ENCODE results near the gene OR51M1. TPM values are rescaled to one million over a fixed set of nuclear protein-coding genes. Genes with fewer than 3 reads are reported as not detected.

Gene OR51M1
- polyA plus RNA-seq, 3 donors: not detected

DNA sequence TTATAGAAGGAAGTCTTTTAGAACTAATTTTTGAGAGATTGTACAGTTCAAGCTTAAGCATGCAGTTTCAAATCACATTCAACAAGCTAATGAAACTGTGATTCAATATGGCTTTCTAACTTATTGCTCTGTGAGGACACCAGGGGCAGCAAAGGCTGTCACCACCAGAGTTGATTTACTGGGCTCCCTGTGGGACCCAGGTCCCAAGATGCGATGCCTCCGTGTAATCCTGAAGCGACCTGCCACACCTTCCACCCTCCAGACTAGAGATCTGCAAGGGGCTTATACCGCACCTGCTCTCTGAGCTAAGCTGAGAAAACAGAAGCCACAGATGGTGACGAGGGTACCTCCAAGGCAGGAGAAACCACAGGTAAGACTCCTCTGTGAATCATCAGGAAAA is 37.4 kb downstream of the OR51M1 start:
- Histone ChIP-seq H3K4me3 (replicated peaks in 1 of 3; ENCODE audit: low read depth in 2 of 3, low read length in 3 of 3) (no peak overlapping the region), H3K4me1 (ENCODE audit: control insufficient read depth in 1 of 2, insufficient read depth in 2 of 2, low read length in 2 of 2) (no peaks in the 10 kb centered on the region), H3K79me2 (ENCODE audit: insufficient read depth, low read length) (no peaks in the 10 kb centered on the region), H3K36me3 (replicated peaks in 1 of 2; ENCODE audit: control insufficient read depth in 1 of 2, insufficient read depth in 2 of 2, low read length in 2 of 2) (no peaks in the 10 kb centered on the region), H3K27me3 (ENCODE audit: control insufficient read depth in 2 of 2, insufficient read depth in 2 of 2, low read length in 2 of 2) (no peaks in the 10 kb centered on the region), H3K4me2 (replicated peaks; ENCODE audit: extremely low read depth, low read length, poor library complexity, severe bottlenecking) (no peak overlapping the region), H3K9me3 (replicated peaks in 1 of 2; ENCODE audit: control insufficient read depth in 1 of 2, insufficient read depth in 1 of 2, low read length in 2 of 2) (no peaks in the 10 kb centered on the region), H2AFZ (ENCODE audit: insufficient read depth, low read depth, low read length, poor library complexity, severe bottlenecking) (no peak overlapping the region), H4K20me1 (ENCODE audit: insufficient read depth, low read length) (no peaks in the 10 kb centered on the region), H3K27ac (ENCODE audit: low read depth in 1 of 2, low read length in 2 of 2) (no peak overlapping the region), H3K9ac (ENCODE audit: insufficient read depth, low read length, poor library complexity, severe bottlenecking) (no peak overlapping the region)
- H3K27ac Mint-ChIP-seq: no peak overlapping the region
- H3K27me3 Mint-ChIP-seq (ENCODE audit: low read depth in 3 of 3): peaks cover 0 to 7% (median 2%) of the 10 kb centered on the region in 3 donors
- no peak overlapping the region for H3K4me3 Mint-ChIP-seq
- no peak for DNase-seq
- no peaks in the 10 kb centered on the region for H3K4me1 Mint-ChIP-seq
- peaks cover 0 to 6% (median 2%) of the 10 kb centered on the region in 7 donors for H3K9me3 Mint-ChIP-seq
- TF ChIP-seq, protein P1, sequence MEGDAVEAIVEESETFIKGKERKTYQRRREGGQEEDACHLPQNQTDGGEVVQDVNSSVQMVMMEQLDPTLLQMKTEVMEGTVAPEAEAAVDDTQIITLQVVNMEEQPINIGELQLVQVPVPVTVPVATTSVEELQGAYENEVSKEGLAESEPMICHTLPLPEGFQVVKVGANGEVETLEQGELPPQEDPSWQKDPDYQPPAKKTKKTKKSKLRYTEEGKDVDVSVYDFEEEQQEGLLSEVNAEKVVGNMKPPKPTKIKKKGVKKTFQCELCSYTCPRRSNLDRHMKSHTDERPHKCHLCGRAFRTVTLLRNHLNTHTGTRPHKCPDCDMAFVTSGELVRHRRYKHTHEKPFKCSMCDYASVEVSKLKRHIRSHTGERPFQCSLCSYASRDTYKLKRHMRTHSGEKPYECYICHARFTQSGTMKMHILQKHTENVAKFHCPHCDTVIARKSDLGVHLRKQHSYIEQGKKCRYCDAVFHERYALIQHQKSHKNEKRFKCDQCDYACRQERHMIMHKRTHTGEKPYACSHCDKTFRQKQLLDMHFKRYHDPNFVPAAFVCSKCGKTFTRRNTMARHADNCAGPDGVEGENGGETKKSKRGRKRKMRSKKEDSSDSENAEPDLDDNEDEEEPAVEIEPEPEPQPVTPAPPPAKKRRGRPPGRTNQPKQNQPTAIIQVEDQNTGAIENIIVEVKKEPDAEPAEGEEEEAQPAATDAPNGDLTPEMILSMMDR (IDR thresholded peaks at IDR 0.05): no peak
- no peaks in the 10 kb centered on the region for H3K36me3 Mint-ChIP-seq
- WGBS (ENCODE audit: insufficient coverage): 84% methylated on average over 4 of the region's 5 CpGs
- intact Hi-C loops (cut with micrococcal nuclease): no loop called here

DNA sequence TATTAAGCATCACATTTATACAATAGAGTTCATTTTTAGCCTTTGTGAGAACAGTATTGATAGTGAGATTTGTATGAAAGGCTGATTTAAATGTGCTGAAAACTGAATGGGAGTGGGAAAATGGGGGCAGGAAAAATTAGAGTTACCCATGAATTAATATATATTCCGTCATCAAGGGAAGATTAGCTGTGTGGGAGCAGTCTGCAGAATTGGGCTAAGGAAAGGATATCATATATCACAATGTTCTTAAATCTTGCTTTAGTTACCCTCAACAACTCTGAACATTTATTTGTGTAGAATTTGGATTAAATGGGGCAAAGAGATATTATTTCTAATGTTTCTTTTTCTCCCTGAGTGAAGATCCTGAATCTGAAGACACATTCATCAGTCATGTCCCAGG is 38.2 kb downstream of the OR51M1 start, which contains the start of gene OR51Q1:
Gene OR51Q1 (plus strand): TSS at position 301 of the 400 bp plus-strand sequence. CDS start 90 bp downstream, at position 391.
- Mint-ChIP-seq H3K9me3 (peaks cover 0 to 6% (median 2%) of the 10 kb centered on the region in 7 donors), H3K27ac (no peak within 1 kb of the TSS), H3K4me3 (no peak within 1 kb of the TSS), H3K4me1 (no peaks in the 10 kb centered on the region), H3K27me3 (ENCODE audit: low read depth in 3 of 3) (peaks cover 0 to 8% (median 2%) of the 10 kb centered on the region in 3 donors), H3K36me3 (no peaks in the 10 kb centered on the region)
- no peaks in the 10 kb centered on the region for H3K36me3 ChIP-seq (replicated peaks in 1 of 2; ENCODE audit: control insufficient read depth in 1 of 2, insufficient read depth in 2 of 2, low read length in 2 of 2)
- no peaks in the 10 kb centered on the region for H3K79me2 ChIP-seq (ENCODE audit: insufficient read depth, low read length)
- intact Hi-C loops (cut with micrococcal nuclease): no loop called here
- no peaks in the 10 kb centered on the region for H4K20me1 ChIP-seq (ENCODE audit: insufficient read depth, low read length)
- H3K4me3 ChIP-seq (replicated peaks in 1 of 3; ENCODE audit: low read depth in 2 of 3, low read length in 3 of 3): no peak within 1 kb of the TSS
- H3K27ac ChIP-seq (ENCODE audit: low read depth in 1 of 2, low read length in 2 of 2): no peak within 1 kb of the TSS
- H3K9me3 ChIP-seq (replicated peaks in 1 of 2; ENCODE audit: control insufficient read depth in 1 of 2, insufficient read depth in 1 of 2, low read length in 2 of 2): no peaks in the 10 kb centered on the region
- H3K9ac ChIP-seq (ENCODE audit: insufficient read depth, low read length, poor library complexity, severe bottlenecking): no peak within 1 kb of the TSS
- H3K27me3 ChIP-seq (ENCODE audit: control insufficient read depth in 2 of 2, insufficient read depth in 2 of 2, low read length in 2 of 2): no peaks in the 10 kb centered on the region
- H2AFZ ChIP-seq (ENCODE audit: insufficient read depth, low read depth, low read length, poor library complexity, severe bottlenecking): no peak within 1 kb of the TSS
- no peak for DNase-seq
- no peaks in the 10 kb centered on the region for H3K4me1 ChIP-seq (ENCODE audit: control insufficient read depth in 1 of 2, insufficient read depth in 2 of 2, low read length in 2 of 2)
- no CpG with 5 or more reads among the region's 1 CpG for WGBS (ENCODE audit: insufficient coverage)
- H3K4me2 ChIP-seq (replicated peaks; ENCODE audit: extremely low read depth, low read length, poor library complexity, severe bottlenecking): no peak within 1 kb of the TSS
- TF ChIP-seq, protein P1 (IDR thresholded peaks at IDR 0.05): no peak

All from CD14-positive monocyte (primary cell).